ENCODE measurements around the gene PPFIBP1.
"Not testable (repeated sequence)": the region's sequence is repeated elsewhere in the genome, so short reads cannot be mapped to it uniquely, and the experiment has no call there.

The PPFIBP1 gene

DNA sequence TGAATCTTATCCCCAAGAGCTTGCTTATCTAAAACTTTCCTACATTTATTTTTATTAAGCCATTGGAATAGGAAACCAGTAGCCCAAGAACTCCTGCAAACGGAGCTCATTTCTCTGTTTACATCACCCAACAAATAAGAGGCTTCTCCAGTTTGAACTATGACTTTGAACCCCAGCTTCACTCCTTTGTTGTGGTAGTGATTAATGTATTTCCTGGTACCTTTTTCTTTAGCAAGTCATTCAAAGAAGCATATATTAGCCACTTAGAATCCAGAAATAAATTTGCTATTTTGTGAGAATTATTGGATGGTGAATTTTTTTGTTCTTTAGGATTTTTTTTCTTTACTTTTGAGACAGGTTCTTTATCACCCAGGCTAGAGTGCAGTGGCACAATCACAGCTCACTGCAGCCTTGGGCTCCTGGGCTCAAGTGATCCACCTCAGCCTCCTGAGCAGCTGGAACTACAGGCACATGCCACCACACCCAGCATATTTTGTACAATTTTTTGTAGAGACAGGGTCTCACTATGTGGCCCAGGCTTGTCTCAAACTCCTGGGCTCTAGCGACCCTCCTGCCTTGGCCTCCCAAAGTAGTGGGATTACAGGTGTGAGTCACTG lies 104.0 kb downstream of the PPFIBP1 start:
- DNase-seq (ENCODE audit: low read depth), result not testable (repeated sequence)

DNA sequence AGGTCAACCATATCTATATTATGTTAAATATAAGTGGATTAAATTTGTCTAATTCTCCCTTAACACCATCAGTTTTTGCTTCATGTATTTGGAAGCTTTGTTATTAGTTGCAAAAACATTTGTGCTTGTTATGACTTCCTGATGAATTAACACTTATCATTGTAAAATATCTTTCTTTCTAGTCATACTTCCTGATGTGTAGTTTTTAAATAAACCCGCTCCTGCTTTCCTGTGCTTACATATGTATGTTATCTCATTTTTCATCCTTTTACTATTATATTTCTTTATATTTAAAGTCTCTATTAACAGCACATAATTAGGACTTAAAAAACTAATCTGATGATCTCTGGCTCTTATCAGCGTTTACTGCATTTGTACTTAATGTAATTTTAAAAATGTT lies 106.2 kb downstream of the PPFIBP1 start:
- DNase-seq (ENCODE audit: low read depth), result not testable (repeated sequence)

DNA sequence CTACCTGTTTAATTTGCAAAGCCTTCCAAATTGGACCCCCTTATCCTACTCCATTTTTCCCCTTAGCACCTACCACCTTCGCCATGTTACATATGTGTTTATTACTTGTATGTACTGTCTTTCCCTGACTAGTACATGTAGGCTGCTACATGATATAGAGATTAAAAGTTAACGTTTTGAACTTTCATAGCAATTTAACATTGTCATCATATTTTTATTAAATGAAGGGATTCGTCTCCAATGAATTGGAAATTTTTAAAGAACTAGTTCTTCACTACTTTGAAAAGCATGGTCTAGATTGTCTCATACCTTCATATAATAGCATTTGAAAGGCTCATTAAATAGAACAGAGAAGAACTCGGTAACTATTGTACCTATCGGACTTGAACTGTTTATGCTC lies 107.4 kb downstream of the PPFIBP1 start:
- DNase-seq (ENCODE audit: low read depth), result no peak

DNA sequence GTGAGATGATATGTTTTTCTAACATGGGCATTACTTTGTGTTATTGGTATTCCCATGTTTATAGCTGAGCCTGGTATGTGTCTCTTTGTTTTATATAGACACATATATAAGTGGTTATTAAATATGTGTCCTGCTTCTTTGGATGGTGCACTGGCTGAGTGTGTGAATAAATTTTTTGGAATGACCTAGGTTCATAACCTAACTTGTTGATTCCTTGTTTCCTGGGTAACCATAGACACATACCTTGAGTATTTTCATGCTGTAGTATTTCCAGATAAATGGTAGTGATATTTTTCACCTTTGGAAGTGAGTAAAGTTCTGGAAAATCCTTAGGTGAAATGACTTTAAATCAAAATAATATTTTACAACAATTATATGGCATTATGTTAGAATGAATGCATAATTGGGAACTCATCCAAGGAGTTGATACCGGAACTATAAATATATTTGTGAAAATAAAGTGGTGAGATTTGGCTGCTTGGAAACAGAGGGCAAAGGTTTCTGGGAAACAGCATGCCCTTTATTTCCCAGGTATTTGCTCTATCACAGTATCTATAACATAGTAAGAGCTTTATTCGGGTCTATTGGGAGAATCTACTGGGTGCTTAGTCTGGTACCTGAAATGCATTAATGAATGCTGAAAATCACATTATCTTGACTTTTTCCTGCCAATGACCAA lies 107.9 kb downstream of the PPFIBP1 start:
- DNase-seq (ENCODE audit: low read depth), result no peak

DNA sequence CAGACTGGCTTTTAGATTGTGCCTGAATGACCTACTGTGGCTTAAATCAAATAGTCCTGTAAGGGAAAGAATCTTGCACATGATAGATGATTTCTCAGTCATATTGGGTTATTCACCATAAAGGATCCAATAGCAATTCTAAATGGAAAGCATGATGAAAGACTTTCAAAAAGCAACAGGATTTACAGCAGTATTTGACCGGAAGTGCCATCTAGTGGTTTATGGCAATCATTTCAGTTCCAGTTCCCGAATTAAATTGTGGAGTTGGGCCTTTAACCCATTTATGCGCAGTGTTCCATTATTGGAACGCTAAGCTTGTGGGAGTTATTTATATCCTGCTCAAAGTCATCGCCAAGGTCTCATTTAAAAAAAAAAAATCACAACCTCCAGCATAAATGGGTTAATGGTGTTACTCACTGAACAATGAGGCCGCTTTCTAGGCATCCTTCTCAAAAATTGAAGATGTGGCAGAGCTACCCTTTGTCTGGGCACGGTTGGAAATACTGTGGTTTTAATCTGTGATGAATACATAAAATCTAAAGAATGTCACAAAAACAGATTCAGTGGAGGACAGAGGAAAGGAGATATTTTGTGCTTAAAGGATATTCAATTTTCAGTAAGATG lies 111.5 kb downstream of the PPFIBP1 start:
- DNase-seq (ENCODE audit: low read depth), result no peak

DNA sequence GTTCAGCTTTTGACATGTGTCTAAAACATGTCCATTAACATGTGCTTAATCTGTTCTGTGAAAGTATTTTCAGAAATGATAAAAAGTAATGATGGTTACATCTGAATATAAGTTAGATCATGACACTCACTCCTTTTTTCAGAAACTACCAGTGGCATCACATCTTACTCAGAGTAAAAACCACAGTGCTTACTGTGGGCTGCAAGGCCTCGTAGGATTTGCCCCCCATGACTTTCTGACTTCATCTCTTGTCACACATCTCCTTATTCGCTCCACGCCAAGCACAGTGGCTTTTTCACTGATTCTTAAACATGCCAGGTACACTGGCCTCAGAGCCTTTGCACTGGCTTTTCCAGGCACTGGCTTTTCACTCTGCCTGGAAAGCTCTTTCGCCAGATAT lies 112.6 kb downstream of the PPFIBP1 start:
- DNase-seq (ENCODE audit: low read depth), result not testable (repeated sequence)

DNA sequence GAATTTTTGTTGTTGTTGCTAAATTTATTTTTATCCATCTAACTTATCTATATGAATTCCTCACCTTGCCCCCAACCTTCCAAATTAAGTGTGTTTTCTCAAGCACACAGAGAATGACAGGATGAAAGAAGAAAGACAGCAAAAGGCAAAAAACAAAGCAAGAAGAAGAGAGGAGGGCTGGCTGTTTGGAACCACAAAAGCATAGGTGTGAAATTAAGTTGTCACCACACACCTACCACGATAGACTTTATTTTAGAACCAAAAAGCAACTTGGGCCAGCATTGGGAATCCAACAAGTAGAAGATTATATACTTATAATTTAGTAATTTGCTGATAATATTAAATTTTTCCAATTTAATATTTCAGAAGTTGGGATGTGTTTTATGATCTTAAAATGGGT lies 113.5 kb downstream of the PPFIBP1 start:
- no peak for DNase-seq (ENCODE audit: low read depth)

DNA sequence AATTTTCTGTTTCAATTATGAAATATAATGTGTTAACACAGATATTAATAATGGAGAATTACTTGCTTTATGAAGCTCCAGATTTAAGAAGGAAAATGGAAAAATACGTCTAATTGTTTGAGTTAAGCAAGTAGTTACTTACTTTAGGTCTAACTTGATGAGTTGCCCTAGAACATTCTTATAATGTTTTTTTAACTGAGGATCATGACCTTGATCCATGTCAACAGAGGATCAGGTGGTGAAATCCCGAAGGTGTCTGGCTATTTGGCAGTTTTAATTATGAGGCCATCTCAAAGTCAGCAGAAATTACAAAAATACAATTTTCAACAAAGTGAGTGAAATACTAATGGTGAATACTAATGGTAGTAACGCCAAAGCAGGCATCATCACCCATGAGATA lies 115.3 kb downstream of the PPFIBP1 start:
- no peak for DNase-seq (ENCODE audit: low read depth)

DNA sequence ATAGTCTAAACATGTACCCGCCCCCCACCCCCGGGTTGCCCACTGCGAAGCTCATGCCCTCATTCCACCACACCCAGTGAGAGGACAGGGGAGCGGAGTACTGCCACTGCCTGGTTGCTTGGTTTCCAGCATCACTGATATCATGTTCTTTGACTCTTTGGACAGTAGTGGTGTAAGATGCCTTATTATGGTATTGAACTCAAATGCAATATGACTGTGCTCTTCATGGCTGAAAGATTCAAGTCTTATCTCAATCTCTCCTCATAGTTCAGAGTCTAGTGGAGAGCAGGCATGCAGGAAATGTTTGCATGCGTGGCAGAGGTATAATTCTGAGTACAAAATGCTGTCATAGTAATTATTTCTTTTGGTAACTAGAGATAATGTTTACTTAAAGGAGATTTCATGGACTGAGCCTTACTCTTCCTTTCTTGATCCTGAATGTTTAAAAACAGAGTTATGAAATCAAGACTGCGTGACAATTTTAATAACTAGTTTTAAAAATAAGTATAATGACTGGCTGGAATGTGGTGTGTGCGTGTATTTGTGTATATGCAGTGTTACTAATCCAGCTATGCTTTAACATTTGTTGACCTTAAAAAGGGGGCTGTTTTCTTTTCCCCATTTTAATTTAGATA lies 116.7 kb downstream of the PPFIBP1 start:
- DNase-seq (ENCODE audit: low read depth), result not testable (repeated sequence)

DNA sequence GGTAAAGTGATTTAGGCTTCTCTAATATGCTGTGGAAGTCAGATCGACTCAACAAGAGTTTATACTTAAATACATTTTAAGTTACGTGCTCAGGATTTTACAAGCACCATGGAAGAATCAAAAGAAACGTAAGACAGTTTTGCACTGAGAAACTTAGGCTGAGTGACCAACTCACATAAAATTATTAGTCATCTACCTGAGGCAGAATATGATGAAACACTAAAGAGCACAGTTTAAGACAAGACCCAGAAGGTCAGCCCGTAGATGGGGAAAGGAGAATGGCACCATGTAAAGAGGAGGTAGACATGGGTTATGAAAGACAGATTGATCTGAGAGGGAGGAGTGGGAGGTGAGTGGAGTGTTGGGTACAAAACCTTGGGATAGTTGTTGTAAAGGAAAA lies 118.4 kb downstream of the PPFIBP1 start:
- not testable (repeated sequence) for DNase-seq (ENCODE audit: low read depth)

DNA sequence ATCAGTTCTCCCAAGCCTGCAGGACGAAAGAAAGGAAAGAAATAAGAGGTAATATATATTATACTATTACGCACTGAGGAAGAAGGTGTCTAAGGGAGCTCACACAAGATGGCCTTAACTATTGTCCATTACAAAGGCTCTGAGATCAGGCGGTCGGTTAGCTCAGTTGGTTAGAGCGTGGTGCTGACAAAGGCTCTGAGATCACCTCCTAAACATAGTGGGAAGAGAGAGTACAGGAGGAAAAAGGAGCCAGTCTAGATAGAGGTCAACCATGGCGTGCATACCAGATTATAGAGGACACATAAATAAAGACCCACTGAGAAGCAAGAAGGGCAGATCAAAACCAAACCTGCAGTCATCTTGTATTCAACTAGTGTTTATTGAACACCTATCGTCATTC lies 118.9 kb downstream of the PPFIBP1 start:
- not testable (repeated sequence) for DNase-seq (ENCODE audit: low read depth)

DNA sequence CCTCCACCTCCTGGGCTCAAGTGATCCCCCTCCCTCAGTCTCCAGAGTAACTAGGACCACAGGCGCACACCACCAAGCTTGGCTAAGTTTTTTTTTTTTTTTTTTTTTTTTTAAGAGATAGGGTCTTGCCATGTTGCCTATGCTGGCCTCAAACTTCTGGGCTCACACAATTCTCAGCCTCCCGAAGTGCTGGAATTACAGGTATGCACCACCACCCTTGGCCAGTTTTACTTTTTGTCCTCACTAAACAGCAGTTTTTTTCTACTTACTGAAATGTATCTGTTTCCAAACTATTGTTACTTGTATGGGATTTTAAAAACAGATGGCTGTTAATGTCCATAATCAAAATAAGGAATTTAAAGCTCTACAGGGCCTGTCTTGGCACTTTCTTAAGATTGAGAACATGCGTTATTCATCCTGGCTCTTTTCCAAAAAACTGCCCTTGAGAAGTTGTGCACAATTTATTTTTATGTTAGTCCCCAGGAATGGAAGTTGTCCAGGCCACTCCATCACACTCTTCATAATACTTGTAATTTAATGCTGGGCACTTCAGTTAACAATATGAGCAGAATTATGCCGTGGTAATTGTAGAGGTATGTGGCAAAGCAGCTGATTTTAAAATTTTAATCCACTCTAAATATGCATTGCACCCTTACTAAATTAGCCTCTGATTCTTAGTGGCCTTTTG lies 120.3 kb downstream of the PPFIBP1 start:
- DNase-seq (ENCODE audit: low read depth), result no peak

DNA sequence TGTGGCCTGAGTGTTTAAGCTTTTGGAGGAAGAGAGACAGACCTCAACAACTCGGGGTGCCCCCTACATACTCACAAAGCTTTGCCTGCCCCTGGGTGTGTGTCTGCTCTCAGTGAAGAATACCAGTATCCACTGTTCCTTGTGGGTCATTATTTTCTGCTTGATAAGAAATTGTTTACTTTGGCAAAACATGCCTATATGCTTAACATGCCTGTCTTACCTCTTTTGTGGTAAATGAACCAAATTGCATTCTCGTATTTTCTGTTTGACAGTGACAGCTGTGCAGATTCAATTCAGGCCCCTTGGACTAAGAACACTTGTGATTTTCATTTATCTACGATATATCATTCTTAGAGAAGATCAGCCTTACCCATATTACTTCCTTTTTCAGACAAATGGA lies 121.7 kb downstream of the PPFIBP1 start:
- DNase-seq (ENCODE audit: low read depth), result no peak

DNA sequence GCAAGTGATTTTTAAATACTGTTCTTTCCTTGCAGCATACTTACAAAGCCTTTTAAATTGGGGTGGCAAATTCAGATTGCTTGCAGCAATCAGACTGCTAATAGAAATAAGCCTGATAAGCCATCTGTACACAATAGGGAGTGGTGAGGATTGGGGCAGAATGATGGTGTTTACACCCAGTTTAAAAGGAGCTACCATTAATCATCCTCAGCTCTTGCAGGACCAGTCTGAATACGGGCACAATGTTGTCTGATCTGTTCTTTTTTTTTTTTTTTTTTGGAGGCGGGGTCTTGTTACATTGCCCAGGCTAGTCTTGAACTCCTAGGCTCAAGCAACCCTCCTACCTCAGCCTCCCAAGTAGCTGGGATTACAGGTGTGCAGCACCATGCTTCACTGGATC lies 122.1 kb downstream of the PPFIBP1 start:
- no peak for DNase-seq (ENCODE audit: low read depth)

DNA sequence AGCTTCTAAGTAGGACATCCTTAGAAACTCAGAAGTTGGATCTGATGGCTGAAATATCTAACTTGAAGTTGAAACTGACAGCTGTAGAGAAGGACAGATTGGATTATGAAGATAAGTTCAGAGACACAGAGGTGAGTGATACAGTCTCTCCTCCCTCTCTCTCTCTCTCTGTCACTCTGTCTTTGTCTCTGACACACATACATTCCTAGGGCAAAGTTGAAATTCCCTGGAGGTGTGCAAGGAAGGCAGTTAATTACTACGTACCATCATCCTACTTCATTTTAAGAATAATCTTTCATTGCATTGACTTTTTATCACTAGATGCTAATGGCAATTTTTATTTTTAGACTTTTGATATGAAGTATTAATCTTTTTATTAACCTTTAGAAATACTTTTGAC lies 126.0 kb downstream of the PPFIBP1 start:
- no peak for DNase-seq (ENCODE audit: low read depth)

DNA sequence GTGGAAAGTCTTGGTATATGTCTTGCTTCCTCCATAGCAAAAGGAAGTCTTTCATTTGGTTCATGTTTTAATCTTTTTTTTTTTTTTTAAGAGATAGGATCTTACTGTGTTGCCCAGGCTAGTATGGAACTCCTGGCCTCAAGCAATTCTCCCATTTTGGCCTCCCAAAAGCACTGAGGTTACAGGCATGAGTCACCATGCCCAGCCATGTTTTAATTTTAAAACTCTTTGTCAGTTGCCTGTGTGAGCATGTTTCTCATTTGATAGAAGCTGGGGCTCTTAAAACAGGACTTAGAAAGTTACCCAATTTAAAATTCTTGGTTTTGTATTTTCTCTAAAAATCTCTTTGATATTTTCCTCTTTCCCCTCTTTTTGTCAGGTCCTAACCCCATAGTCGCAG lies 127.2 kb downstream of the PPFIBP1 start:
- no peak for DNase-seq (ENCODE audit: low read depth)

DNA sequence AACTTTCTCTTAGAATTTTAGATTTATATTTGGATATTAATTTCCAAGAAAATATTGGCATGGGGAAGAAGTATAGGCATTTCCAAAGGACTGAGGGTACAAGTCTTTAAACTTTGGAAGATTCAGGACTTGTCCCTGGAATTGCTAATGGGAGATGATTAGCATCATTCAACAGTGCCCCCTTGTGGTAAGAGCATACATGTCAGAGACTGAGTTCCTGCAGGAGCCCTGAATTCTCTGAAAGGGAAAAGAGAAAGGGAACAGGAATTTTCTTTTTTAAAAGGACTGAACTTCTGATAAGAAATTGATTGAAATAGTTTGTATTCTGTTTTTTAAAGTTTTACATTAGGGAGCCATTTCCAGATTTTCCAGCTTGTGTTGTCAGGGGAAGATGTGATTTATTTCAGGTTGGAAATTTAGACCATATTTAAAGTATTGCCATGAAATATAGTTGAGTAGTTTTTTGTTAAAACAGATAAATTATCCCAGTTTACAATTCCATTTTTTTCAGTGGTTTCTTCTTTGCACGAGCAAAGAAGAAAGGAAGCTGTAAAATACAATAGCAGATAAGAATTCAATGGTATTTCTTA lies 128.3 kb downstream of the PPFIBP1 start:
- DNase-seq (ENCODE audit: low read depth), result no peak

DNA sequence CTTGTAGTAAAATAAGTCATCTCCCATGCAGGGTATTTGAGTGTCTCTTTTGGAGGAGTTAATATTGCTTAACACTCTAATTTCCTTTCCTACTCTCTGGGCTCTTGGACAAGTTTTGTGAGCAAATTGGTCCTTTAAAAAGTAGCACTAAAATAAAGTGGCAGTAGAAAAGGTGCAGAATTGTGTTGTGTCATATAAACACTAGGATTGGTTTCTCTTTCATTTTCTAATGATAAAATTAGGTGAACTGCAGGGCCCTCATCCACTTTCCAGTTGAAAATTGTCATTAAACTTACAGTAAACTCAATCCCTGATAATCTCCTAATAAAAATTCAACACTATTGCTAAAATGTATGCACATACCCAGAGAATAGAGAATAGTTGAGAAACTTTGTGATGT lies 129.7 kb downstream of the PPFIBP1 start:
- DNase-seq (ENCODE audit: low read depth), result no peak

DNA sequence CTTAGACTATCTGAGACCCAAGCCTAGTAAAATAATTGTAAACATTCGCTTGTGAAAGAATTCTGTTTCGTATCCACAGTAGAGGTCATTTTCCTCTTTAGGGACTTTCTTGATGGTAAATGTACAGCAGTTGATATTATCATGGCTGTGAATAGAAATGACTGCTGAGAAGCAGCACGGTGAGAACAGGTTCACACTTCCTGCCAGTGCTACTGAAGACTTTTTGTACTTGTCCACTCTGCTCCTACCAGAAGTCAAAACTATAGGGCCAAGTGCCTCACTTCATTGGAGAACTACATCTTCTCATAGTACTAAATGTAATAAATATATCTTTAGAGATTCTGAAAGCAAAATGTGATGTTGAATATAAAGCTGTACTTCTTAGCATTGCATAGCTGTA lies 131.5 kb downstream of the PPFIBP1 start:
- not testable (repeated sequence) for DNase-seq (ENCODE audit: low read depth)

DNA sequence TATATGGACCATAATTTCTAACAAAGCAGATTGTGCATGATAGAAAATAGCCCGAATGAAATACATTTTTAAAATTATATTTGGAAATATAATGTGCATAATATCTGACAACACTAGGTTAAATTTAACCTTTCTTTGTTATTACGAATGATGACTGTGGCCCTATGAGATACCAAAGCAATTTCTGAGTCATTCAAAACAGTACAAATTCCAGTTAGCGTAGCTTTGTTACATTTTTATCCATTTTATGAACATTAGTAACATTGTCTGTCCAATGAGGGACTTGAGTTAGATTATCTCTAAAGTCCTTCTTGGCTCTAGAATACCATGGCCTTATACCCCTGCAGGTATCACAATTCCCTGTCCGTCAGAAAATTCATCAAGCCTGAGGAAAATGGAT lies 133.3 kb downstream of the PPFIBP1 start:
- DNase-seq (ENCODE audit: low read depth), result no peak

DNA sequence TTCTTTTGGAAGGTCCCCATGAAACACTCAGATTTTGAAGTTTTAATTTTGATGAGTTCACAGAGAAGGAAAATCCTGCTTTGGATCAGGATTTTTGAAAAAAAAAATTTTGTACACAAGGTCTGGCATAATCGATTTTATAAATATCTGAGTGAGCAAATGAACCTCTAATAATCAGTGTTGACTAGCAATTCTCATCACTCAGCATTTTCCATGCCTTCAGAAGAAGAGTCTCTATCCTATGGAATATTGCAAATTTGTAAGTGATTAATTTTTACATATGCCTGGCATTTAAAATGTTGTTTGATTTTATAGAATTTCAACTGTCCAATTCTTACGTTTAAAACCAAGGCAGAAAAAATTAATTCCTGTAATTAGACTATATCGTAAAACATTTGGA lies 141.7 kb downstream of the PPFIBP1 start:
- no peak for DNase-seq (ENCODE audit: low read depth)

DNA sequence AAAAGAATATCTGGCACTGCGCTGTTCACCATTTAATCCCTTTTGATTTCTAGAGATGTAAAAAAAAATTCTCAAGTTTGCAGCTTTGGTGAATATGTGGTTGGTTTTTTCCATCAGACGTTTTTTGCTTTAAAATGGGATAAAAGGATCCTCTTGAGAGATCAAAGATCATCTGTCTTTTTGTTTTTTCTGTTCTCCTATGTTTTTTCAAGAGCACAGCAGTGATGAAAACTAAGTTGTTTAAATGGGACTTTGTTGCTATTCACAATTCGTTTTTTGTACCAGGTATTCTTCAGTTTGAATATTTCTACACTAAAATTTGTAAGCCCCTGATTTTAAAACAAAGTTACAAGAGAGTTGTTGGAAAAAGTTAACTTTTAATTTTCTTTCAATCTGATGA lies 142.5 kb downstream of the PPFIBP1 start:
- DNase-seq (ENCODE audit: low read depth), result no peak

All from stimulated activated CD8-positive, alpha-beta memory T cell treated with anti-CD3 and anti-CD28 coated beads, Interleukin-4, amount 100 ng/mL, for 24 hours (primary cell).